Mucosa of stomach (tissue), 1 donor: ENCODE data around the gene LPP.

ENCODE experiments used
- H3K27me3 ChIP-seq: one replicate; pipeline ENCODE4 v1.7.0; 2013; ENCODE audit warnings: mild to moderate bottlenecking, low read length; ENCODE audit not compliant: control insufficient read depth, insufficient read depth
- H3K36me3 ChIP-seq: one replicate; pipeline ENCODE4 v1.7.0; 2013; ENCODE audit warnings: low read length; ENCODE audit not compliant: control insufficient read depth, insufficient read depth
- H3K4me1 ChIP-seq: one replicate; pipeline ENCODE4 v1.7.0; 2013; ENCODE audit warnings: mild to moderate bottlenecking, low read length; ENCODE audit not compliant: control insufficient read depth, insufficient read depth
- H3K4me3 ChIP-seq: one replicate; pipeline ENCODE4 v1.7.0; 2013; ENCODE audit warnings: low read length
- H3K9ac ChIP-seq: one replicate; pipeline ENCODE4 v1.7.0; 2013; ENCODE audit warnings: mild to moderate bottlenecking, low read length, moderate library complexity
- H3K9me3 ChIP-seq: one replicate; pipeline ENCODE4 v1.7.0; 2013; ENCODE audit warnings: mild to moderate bottlenecking, low read length, moderate library complexity; ENCODE audit not compliant: control insufficient read depth
- donor health status: Pancreatic carcinoma.

LPP gene

DNA sequence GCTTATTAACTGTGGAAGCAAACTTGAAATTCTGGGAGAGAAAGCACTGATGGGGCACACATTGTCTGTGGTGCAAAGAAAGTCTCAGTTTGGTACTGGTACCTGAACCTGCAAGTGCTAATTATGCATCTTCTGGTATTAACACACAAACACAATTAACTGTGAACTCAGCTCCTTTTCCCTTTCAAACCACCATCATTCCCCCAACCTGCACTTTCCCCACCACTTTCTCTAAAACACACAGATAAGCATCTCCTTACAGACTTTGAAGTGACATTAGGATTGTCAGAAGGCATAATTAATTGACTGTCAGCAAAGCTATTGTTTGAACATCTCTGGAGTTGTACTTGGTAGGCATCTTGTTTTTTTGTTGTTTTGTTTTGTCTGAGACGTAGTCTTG lies 565.6 kb downstream of the LPP start:
- Histone ChIP-seq H3K9me3 (no peaks in the 10 kb centered on the region), H3K4me1 (peaks cover 4% of the 10 kb centered on the region), H3K36me3 (no peaks in the 10 kb centered on the region), H3K9ac (no peak overlapping the region), H3K27me3 (no peaks in the 10 kb centered on the region), H3K4me3 (no peak overlapping the region)

DNA sequence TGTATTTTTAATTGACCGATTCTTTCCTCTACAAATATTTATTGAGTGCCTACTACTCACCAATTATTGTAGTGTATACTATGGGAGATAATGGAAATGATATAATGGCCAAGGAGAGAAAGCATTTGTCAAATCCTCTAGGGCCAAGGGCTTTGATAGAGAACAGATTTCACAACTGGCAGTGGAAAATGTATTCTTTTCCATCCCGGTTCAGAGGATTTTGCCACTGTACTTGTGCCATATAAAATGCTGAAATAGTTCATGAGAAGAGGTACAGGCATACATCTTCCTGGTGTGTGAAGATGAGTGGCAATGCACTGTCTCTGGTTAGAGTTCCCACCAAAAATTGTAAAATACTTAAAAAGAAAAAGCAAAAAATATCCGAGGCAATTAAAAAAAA lies 566.3 kb downstream of the LPP start:
- H3K9ac ChIP-seq, result no peak overlapping the region
- no peaks in the 10 kb centered on the region for H3K27me3 ChIP-seq
- H3K4me1 ChIP-seq, result peaks cover 4% of the 10 kb centered on the region
- no peaks in the 10 kb centered on the region for H3K9me3 ChIP-seq
- H3K4me3 ChIP-seq, result no peak overlapping the region
- no peaks in the 10 kb centered on the region for H3K36me3 ChIP-seq

DNA sequence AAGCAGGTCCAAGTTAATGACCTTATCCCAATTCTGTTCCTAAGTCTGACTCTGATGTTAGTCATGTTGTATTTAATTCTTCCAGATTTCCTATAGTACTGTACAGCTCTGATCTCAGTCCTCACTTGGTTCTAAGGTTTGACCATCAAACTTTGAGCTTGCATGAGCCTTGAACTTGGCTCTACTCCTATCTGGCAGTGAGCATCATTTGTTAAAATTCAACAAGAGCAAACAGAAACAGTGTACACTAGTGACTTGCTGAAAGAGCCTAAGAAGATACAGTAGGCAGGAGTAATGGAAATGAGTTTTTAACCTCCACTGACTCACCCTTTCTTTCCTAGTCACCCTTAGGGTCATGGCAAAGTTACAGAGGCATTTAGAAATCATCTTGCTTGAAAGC lies 566.7 kb downstream of the LPP start:
- H3K9me3 ChIP-seq, result no peaks in the 10 kb centered on the region
- no peaks in the 10 kb centered on the region for H3K27me3 ChIP-seq
- H3K36me3 ChIP-seq, result no peaks in the 10 kb centered on the region
- no peak overlapping the region for H3K4me3 ChIP-seq
- peaks cover 4% of the 10 kb centered on the region for H3K4me1 ChIP-seq
- no peak overlapping the region for H3K9ac ChIP-seq

DNA sequence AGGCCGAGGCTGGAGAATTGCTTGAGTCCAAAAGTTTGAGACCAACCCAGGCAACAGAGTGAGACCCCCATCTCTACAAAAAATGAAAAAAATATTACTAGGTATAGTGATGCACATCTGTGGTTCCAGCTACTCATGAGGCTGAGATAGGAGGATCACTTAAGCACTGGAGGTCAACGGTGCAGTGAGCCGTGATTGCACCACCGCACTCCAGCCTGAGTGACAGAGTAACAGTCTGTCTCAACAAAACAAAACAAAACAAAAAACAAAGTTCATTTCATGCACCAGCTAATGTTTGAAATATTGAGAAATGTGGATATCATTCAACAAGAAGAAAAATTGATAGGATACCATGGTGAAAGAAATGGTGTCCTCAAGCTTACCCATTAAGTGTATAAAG lies 567.4 kb downstream of the LPP start:
- Histone ChIP-seq H3K4me3 (no peak overlapping the region), H3K9me3 (no peaks in the 10 kb centered on the region), H3K4me1 (peaks cover 4% of the 10 kb centered on the region), H3K27me3 (no peaks in the 10 kb centered on the region), H3K9ac (no peak overlapping the region), H3K36me3 (no peaks in the 10 kb centered on the region)

DNA sequence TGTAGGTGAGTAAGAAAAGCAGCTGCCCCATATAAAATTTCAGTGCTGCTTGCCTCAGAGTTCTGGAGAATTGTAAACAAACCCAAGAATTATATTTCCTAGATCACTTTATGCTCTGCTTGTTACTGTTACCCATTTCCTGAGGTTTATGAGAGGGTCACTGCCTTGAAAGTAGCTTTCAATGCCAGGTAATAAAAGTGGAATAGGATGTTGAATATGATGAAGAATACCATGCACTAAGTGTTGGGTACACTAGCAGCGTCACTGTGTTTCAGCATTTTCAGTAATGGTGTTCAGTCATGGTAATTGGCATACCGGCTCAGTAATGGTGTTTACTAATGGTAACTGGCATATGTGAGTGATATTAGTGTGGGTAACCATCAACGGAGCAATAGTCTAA lies 568.0 kb downstream of the LPP start:
- no peaks in the 10 kb centered on the region for H3K36me3 ChIP-seq
- no peak overlapping the region for H3K4me3 ChIP-seq
- no peak overlapping the region for H3K9ac ChIP-seq
- no peaks in the 10 kb centered on the region for H3K9me3 ChIP-seq
- H3K27me3 ChIP-seq, result no peaks in the 10 kb centered on the region
- peaks cover 4% of the 10 kb centered on the region for H3K4me1 ChIP-seq

DNA sequence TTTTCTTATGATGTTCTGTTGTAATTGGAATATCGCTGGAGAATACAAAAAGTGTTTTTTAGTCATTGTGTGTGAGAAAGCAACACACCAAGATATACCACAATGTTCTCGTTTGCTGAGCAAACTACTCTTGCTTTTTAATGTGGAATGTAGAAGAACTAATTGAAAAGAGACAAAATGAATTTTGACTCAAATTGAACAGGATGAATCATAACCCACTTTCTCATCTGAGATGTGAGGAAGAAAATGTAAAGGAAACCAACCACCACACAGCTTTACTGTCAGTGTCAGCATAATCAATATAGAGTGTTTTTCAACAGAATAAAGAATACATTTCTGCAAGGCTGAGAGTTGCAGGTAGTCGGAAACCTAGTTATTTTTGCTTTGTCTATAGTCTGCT lies 569.0 kb downstream of the LPP start:
- no peak overlapping the region for H3K9ac ChIP-seq
- H3K4me1 ChIP-seq, result peaks cover 4% of the 10 kb centered on the region
- H3K27me3 ChIP-seq, result no peaks in the 10 kb centered on the region
- no peaks in the 10 kb centered on the region for H3K36me3 ChIP-seq
- no peak overlapping the region for H3K4me3 ChIP-seq
- H3K9me3 ChIP-seq, result no peaks in the 10 kb centered on the region

DNA sequence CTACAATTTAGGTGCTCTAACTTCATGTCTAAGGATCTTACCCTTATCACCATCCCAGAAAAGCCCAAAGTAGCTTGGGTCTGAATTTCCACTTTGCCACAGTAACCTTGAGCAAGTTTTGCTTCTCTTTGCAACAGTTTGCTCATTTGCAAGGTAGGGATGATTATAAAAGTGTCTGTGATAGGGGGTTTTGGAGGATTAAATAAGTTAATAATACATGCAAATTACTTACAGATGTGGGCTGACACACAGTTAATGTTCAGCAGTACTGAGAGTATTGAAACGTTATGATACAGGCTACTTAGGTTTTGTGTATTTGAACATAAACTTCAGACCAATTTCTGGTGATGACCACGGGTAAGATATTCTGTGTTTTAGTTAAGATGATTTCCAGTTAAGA lies 573.1 kb downstream of the LPP start:
- H3K36me3 ChIP-seq, result no peaks in the 10 kb centered on the region
- no peaks in the 10 kb centered on the region for H3K4me1 ChIP-seq
- H3K9ac ChIP-seq, result no peak overlapping the region
- no peak overlapping the region for H3K4me3 ChIP-seq
- H3K9me3 ChIP-seq, result no peaks in the 10 kb centered on the region
- H3K27me3 ChIP-seq, result no peaks in the 10 kb centered on the region

DNA sequence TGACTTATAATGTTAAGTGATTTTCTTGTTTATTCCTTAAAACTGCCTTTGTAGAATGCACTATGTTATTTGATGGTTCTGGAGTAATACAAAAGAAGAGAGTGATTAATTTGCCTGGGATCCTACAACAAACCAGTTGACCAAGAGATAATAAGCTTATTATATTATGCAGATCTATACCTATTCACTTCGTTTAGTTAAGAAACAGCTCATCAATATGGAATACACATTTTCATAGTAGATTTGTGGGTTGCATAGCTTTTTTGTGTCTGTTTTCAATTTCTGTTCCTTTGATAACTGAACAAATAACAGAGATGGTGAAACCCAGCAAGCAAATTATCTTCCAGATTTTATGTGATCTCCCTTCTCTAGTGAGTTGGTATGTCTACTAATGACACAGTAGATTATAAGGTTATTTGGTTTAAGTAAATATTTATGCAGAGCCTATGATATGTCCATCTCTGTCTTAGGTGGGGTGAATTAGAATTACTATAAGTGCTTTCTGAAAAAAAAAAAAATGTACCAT lies 574.5 kb downstream of the LPP start:
- Histone ChIP-seq H3K9ac (no peak overlapping the region), H3K4me1 (no peaks in the 10 kb centered on the region), H3K4me3 (no peak overlapping the region), H3K36me3 (no peaks in the 10 kb centered on the region), H3K27me3 (no peaks in the 10 kb centered on the region), H3K9me3 (no peaks in the 10 kb centered on the region)

DNA sequence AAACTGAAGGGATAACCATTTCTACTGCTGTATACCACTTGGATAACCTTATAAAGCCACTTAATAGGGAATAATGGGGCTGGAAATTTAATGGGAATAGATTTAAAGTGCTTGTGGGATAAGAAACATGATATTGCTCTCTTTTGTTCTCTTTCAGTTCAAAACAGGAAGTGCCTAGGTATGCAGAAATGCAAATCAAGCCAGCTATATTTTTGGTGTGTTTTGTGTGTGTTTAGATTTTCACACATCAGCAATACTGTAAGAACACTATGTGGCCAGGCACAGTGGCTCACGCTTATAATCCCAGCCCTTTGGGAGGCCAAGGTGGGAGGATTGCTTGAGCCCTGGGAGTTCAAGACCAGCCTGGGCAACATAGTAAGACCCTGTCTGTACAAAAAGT lies 575.5 kb downstream of the LPP start:
- H3K9me3 ChIP-seq, result no peaks in the 10 kb centered on the region
- no peak overlapping the region for H3K9ac ChIP-seq
- H3K27me3 ChIP-seq, result no peaks in the 10 kb centered on the region
- H3K4me1 ChIP-seq, result no peaks in the 10 kb centered on the region
- no peaks in the 10 kb centered on the region for H3K36me3 ChIP-seq
- no peak overlapping the region for H3K4me3 ChIP-seq

DNA sequence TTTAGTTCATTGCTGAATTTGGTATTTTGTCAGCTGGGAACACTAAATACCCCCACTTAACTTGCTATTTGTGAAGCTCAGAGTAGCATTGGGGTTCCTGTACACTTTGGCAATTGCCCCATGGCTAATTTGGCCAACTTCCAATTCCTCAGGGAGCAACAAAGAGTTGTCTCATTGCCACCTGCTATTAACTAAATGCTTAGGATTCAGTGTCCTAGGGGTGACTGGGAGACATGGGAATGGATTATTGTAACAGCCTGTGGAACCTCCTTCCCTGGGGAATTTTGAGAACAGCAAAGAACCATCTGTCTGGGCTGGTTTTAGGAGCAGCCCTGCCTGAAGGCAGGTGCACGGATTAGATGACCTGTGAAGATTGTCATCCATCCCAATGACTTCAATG lies 580.4 kb downstream of the LPP start:
- H3K9ac ChIP-seq, result no peak overlapping the region
- no peaks in the 10 kb centered on the region for H3K4me1 ChIP-seq
- no peaks in the 10 kb centered on the region for H3K9me3 ChIP-seq
- H3K27me3 ChIP-seq, result no peaks in the 10 kb centered on the region
- H3K4me3 ChIP-seq, result no peak overlapping the region
- H3K36me3 ChIP-seq, result no peaks in the 10 kb centered on the region

DNA sequence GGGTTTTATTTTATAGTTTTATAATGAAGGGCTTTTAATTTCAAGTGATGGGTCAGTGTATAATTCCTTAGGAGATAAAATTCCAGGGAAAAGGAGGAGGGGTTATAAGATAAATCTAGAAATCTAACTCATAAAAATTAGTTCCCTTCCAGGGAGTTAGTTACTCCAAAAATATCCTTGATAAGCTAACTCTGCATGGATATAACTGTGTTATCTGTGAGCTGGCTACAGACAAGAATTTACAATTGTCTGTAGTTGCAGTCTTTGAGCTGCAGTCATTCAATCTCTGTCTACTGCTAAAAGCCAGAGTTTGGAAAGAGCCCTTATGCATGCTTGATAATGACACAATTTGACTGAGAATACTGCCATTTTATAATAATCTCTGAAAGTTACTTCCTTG lies 585.6 kb downstream of the LPP start:
- no peaks in the 10 kb centered on the region for H3K4me1 ChIP-seq
- no peaks in the 10 kb centered on the region for H3K36me3 ChIP-seq
- no peak overlapping the region for H3K4me3 ChIP-seq
- no peaks in the 10 kb centered on the region for H3K9me3 ChIP-seq
- no peaks in the 10 kb centered on the region for H3K27me3 ChIP-seq
- no peak overlapping the region for H3K9ac ChIP-seq

DNA sequence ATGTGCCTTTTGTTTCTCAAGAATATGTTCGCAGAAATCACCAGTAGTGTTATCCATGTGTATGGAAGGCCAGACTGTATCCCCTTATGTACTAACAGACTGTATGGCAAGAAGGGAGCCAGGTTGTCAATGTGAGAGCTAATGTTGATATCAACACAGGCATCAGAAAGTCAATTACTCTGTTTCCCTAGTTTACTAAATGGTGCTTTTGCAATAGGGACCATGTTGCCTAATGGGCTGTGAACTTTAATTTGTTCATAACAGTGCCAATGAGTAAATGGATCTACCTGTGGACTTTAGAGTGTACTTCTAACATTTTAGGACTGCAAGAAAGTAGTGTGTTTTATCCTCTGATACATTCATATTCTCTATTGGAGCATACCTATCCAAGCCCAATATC lies 586.1 kb downstream of the LPP start:
- Histone ChIP-seq H3K4me1 (no peaks in the 10 kb centered on the region), H3K9ac (no peak overlapping the region), H3K27me3 (no peaks in the 10 kb centered on the region), H3K36me3 (no peaks in the 10 kb centered on the region), H3K4me3 (no peak overlapping the region), H3K9me3 (no peaks in the 10 kb centered on the region)

DNA sequence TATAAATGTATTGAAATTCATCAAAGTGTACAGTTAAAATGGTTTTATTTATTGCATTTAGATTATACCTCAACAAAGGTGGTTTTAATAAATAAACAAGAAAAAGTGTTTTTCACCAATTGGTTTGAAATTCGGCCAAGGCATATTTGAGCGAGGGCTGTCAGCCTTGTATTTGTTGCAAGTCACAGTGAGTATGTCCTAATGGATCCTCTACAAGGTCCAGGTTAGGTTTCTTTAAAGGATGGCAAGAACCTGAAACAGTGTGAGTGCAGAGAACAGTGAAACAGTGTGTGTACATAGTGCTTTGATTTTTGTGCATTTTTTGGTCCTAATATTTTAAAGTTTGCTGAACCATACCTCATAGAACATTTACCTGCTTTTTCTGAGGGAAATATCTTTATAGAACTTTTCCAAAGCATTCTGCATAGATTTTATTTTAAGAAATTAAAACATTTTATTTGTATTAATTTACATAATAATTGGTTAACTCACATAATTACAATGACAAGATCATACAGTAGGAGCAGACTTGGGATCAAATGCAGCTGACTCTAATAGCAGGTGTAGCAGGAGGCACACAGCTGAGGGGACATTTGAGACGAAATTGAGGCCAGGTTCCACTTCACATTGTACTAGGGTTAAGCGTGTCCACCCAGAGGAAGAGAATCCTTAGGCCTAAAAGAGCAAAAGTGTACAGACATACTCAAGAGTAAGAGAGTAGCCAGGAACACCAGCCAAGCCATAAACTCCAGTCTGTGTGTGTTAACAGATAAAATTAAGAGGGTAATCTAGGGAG lies 589.0 kb downstream of the LPP start:
- Histone ChIP-seq H3K9ac (no peak overlapping the region), H3K36me3 (no peaks in the 10 kb centered on the region), H3K4me3 (no peak overlapping the region), H3K27me3 (no peaks in the 10 kb centered on the region), H3K4me1 (no peaks in the 10 kb centered on the region), H3K9me3 (no peaks in the 10 kb centered on the region)
